ACC112 (cell line): Measurements from ENCODE around the gene TANC1.
A peak's percentile ranks its signal among the peaks of the same experiment; 100 is the strongest.

ENCODE experiments used
- H2AFZ ChIP-seq: fragments of 200-600 bp; sonication (generic); one replicate; pipeline ENCODE4 v1.6.0; 2017; ENCODE audit warnings: antibody characterized with exemption, low read length; ENCODE audit not compliant: unreplicated experiment
- H3K27ac ChIP-seq: fragments of 200-600 bp; sonication (generic); 2 replicates; pipeline ENCODE4 v1.5.1; 2014; ENCODE audit warnings: low read depth, mild to moderate bottlenecking, antibody characterized with exemption, low read length, moderate library complexity
- H3K27me3 ChIP-seq: fragments of 200-600 bp; sonication (generic); 2 replicates; pipeline ENCODE4 v1.6.1; 2014; ENCODE audit warnings: mild to moderate bottlenecking, antibody characterized with exemption, low read length, moderate library complexity, mixed read lengths; ENCODE audit not compliant: insufficient read depth
- H3K36me3 ChIP-seq: fragments of 200-600 bp; sonication (generic); 2 replicates; pipeline ENCODE4 v1.6.1; 2016; ENCODE audit warnings: mild to moderate bottlenecking, antibody characterized with exemption, low read length, moderate library complexity, mixed read lengths; ENCODE audit not compliant: insufficient read depth
- H3K4me1 ChIP-seq: fragments of 200-600 bp; sonication (generic); one replicate; pipeline ENCODE4 v1.6.1; 2016; ENCODE audit warnings: low read length, mixed read lengths; ENCODE audit not compliant: insufficient read depth, unreplicated experiment, control insufficient read depth
- H3K4me3 ChIP-seq: fragments of 200-600 bp; sonication (generic); 2 replicates; pipeline ENCODE4 v1.5.1; 2014; ENCODE audit warnings: mild to moderate bottlenecking, low read depth, low read length
- H3K79me2 ChIP-seq: fragments of 200-600 bp; sonication (generic); one replicate; pipeline ENCODE4 v1.6.0; 2016; ENCODE audit warnings: low read length; ENCODE audit not compliant: control insufficient read depth, unreplicated experiment, insufficient read depth

TANC1 gene

DNA sequence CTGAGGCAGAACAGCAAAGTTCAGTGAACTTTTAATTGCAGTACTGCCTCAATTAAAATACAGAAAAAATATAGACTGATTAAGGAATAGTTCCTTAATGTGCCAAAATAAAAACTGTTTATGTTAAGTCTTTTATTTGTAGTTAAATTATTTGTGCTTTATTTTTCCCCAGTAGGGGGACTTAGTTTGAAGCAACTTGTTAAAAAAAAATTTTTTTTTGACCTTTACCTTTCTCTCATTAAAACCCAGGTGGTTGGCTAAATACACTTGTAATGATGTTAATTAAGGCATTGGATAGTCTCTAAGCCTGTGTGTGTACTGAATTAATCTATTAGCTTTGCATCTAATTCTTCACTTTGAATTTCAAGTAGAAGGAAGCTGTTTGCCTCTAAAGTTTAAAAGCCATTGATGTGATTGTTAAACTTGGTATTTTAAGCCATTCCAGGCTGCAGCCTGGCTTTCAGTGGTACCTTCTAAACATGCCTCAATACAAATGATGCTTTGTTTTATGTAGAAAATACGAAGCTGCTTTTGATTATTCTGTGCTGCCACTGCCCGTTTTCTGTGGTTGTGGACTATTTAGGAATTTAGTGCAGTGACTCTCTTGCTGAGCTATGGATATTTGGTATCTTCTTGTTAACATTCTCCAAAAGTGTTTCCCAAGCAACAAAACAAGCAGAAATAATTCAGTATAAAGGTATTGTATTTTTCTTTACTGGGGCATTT lies 102.9 kb downstream of the TANC1 start:
- Histone ChIP-seq H3K4me1 (peaks cover 42% of the 10 kb centered on the region), H3K36me3 (0 out of 2 replicates have a peak, but pooled peaks cover 7% of the 10 kb centered on the region), H3K27ac (no peak overlapping the region), H3K4me3 (no peak overlapping the region), H2AFZ (no peak overlapping the region), H3K27me3 (no peaks in the 10 kb centered on the region), H3K79me2 (peaks cover 3% of the 10 kb centered on the region)

DNA sequence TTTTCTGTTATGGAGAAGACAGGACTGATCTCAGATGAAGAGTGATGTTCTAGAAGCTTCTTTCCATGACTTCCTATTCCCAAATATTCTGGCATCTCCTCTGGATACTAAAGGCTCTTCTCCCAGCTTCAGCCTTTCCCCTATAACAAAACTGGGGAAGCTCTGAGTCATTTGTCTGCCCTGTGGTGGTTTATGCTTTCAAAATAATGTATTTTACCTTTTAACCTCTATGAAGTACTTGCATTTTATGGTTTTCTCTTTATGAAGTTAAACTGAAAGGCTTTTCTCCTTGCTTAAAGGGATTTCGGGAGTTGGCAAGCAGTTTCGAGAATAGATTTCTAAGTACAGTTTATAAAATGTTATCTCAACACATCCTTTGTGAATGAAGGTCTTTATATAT lies 104.4 kb downstream of the TANC1 start:
- H3K36me3 ChIP-seq, result 0 out of 2 replicates have a peak, but pooled peaks cover 7% of the 10 kb centered on the region
- peaks cover 52% of the 10 kb centered on the region for H3K4me1 ChIP-seq
- H3K4me3 ChIP-seq, result peak overlapping the region; percentile 28; the same call in 1 of the 2 replicates
- H3K27me3 ChIP-seq, result no peaks in the 10 kb centered on the region
- no peak overlapping the region for H2AFZ ChIP-seq
- H3K79me2 ChIP-seq, result peaks cover 3% of the 10 kb centered on the region
- H3K27ac ChIP-seq, result peak overlapping the region; percentile 74

DNA sequence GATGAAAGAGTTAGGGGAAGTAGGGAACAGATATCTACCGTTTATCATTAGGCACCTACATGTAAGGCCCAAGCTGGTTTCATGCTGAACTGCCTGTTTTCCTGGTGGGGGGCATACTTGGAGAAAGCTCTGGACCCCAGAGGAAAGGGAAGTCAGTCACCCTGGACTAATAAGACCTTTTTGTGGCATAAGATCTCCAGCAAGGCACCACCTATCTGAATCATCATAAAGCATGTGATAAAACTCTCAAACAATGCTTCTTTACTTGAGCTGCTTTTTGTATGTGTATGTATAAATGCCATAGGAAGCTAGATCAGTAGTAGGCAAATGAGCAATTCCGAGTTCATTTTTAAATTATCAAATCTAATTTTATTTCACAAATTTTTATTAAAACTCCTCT lies 104.8 kb downstream of the TANC1 start:
- 0 out of 2 replicates have a peak, but pooled peaks cover 7% of the 10 kb centered on the region for H3K36me3 ChIP-seq
- H3K4me1 ChIP-seq, result peaks cover 57% of the 10 kb centered on the region
- H2AFZ ChIP-seq, result no peak overlapping the region
- peak overlapping the region; percentile 28; the same call in 1 of the 2 replicates for H3K4me3 ChIP-seq
- H3K27ac ChIP-seq, result peak overlapping the region; percentile 74
- peaks cover 3% of the 10 kb centered on the region for H3K79me2 ChIP-seq
- no peaks in the 10 kb centered on the region for H3K27me3 ChIP-seq

DNA sequence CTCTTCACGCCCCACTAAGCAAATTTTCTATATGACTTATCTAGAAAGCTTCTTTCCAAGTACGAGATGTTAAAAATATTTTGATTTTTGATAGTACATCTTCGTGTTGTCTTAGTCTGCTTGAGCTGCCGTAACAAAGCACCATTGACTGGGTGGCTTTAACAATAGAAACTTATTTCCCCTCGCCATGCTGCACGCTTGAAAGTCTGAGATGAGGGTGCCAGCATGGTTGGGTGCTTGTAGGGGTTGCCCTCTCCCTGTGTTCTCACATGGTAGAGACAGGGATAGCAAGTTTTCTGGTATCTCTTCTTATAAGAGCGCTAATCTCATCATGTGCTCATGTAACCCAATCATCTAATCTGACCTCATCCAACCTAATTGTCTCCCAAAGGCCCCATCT lies 106.2 kb downstream of the TANC1 start:
- Histone ChIP-seq H3K36me3 (0 out of 2 replicates have a peak, but pooled peaks cover 7% of the 10 kb centered on the region), H3K79me2 (peaks cover 3% of the 10 kb centered on the region), H3K27ac (no peak overlapping the region), H3K4me3 (no peak overlapping the region), H3K27me3 (no peaks in the 10 kb centered on the region), H3K4me1 (peaks cover 51% of the 10 kb centered on the region), H2AFZ (no peak overlapping the region)

DNA sequence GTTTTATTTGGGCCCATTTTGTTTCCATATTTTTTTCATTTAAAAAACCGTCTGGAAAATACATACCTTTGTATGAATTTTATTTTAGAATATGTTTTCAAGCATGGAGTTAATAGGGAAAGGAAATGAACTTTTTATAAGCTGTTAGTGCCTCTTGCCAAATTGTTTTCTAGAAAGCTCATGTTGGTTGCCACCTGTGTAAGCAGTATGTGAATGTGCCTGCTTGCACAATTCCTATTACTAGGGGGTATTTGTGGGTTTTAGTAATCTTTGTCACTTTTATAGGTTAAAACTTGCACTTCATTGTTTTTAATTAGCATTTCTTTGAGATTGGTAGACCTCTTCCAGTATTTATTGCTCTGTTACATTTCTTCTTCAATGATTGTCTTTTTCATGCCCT lies 107.3 kb downstream of the TANC1 start:
- peak overlapping the region; percentile 30; the same call in 1 of the 2 replicates for H3K4me3 ChIP-seq

DNA sequence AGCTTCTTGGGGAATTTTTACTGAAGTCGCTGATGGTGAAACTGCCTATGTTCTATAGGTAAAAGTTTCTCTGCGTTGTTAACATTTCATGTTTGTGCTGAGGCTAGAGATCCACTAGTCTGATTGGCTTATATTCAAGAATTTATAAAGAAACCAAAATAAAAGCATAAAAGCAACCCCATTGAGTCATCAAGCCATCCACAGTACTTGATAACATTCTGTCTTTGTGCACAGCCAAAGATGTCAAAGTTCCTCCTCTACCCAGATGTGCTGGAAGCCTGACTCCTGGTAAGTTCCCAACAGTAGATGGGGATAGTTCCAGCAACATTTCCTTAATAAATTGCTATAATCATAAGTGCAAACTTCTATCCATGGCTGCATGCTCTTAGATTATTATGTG lies 107.8 kb downstream of the TANC1 start:
- no peak overlapping the region for H2AFZ ChIP-seq
- peak overlapping the region; percentile 30; the same call in 1 of the 2 replicates for H3K4me3 ChIP-seq
- peaks cover 3% of the 10 kb centered on the region for H3K79me2 ChIP-seq
- H3K36me3 ChIP-seq, result no peaks in the 10 kb centered on the region
- H3K4me1 ChIP-seq, result peaks cover 43% of the 10 kb centered on the region
- no peaks in the 10 kb centered on the region for H3K27me3 ChIP-seq
- peak overlapping the region; percentile 33; the same call in 1 of the 2 replicates for H3K27ac ChIP-seq

More for the DNA sequence above, 107.3 kb downstream of the TANC1 start:
- Histone ChIP-seq H3K4me1 (peaks cover 43% of the 10 kb centered on the region), H3K79me2 (peaks cover 3% of the 10 kb centered on the region), H2AFZ (no peak overlapping the region), H3K27me3 (no peaks in the 10 kb centered on the region), H3K27ac (peak overlapping the region; percentile 33; the same call in 1 of the 2 replicates), H3K36me3 (0 out of 2 replicates have a peak, but pooled peaks cover under 1% of the 10 kb centered on the region)

DNA sequence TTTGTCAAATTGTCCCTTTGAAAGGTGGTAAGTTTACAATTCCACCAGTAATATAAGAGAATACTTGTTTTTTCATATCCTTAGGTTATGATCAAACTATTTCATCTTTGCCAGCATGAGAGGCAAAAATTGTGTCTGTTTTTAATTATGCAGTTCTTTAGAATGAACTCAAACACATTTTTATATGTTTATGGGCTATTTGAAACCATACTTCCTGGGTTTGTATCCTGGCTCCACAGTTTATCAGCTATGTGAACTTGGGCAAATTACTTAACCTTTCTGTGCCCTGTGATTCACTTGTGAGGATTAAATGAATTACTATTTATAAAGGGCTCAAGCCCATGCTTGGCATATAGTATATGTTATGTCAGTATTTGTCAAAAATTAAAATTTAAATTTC lies 109.4 kb downstream of the TANC1 start:
- no peak overlapping the region for H2AFZ ChIP-seq
- H3K27ac ChIP-seq, result no peak overlapping the region
- H3K36me3 ChIP-seq, result no peaks in the 10 kb centered on the region
- no peaks in the 10 kb centered on the region for H3K27me3 ChIP-seq
- peaks cover 41% of the 10 kb centered on the region for H3K4me1 ChIP-seq
- H3K4me3 ChIP-seq, result no peak overlapping the region
- peaks cover 3% of the 10 kb centered on the region for H3K79me2 ChIP-seq

DNA sequence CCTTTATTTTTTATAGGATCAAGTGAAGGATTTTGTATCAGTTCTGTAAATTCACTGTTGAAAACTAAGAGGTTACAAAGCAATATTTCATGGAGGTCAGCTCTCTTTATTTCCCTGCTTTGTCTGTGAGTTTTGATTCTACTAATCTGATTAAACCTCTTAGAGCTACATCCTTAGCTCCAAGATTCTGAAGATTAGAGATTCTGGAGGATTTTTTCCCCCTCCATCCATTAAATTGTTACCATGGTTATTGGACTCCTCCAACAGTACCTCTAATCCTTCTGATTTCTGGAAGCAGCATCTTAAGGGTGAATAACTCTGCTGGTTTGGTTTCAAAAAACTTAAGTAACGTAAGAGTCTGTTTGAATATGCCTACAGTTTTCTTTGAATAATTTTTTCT lies 110.0 kb downstream of the TANC1 start:
- Histone ChIP-seq H2AFZ (no peak overlapping the region), H3K27ac (no peak overlapping the region), H3K4me3 (no peak overlapping the region), H3K27me3 (no peaks in the 10 kb centered on the region), H3K36me3 (no peaks in the 10 kb centered on the region), H3K4me1 (peaks cover 39% of the 10 kb centered on the region), H3K79me2 (peaks cover 3% of the 10 kb centered on the region)

DNA sequence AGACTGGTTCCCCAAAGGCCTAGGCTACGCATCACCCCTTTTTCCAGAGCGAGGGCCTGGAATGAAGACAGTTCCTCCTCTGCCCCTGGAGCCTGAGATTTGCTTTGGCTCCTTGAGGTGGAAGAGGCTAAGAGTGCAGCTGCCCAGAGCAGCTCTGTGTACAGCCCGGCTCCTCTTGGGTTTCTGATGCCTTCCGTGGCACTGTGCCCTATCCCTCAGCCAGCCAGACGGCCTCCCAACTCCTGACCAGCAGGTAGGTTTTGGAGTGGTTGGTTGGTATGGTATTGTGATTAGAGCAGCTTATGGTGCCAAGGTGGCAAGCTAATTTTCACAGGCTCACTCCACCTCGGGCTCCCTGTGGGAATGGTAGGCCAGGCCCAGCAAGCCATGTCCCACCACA lies 112.2 kb downstream of the TANC1 start:
- no peaks in the 10 kb centered on the region for H3K27me3 ChIP-seq
- H3K36me3 ChIP-seq, result no peaks in the 10 kb centered on the region
- H3K4me3 ChIP-seq, result no peak overlapping the region
- H2AFZ ChIP-seq, result no peak overlapping the region
- no peaks in the 10 kb centered on the region for H3K79me2 ChIP-seq
- H3K4me1 ChIP-seq, result peaks cover 31% of the 10 kb centered on the region
- no peak overlapping the region for H3K27ac ChIP-seq

DNA sequence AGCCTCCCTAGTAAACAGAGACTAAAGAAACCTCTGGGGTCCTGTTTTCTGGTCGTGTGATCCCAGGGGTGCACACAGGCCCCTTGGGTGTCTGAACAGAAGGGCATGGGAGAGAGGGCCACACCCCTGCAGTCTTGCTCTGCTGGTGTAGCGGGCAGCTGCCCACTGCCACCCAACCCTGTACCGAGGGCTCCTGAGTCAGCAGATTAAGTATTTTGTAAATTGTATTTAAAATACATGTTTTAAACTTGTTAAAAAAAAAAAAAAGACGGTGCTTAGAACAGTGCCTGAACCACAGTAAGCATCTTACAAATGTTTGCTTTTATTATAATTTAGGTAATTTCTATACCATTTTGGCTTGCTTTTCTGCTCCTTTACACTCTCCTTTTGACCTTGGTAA lies 113.7 kb downstream of the TANC1 start:
- Histone ChIP-seq H3K27me3 (no peaks in the 10 kb centered on the region), H3K36me3 (no peaks in the 10 kb centered on the region), H2AFZ (no peak overlapping the region), H3K4me3 (no peak overlapping the region), H3K79me2 (peaks cover 2% of the 10 kb centered on the region), H3K4me1 (peaks cover 24% of the 10 kb centered on the region), H3K27ac (no peak overlapping the region)
